NCI-H146 treated with DMSO at 0.1 percent for 48 hours (cell line): ENCODE data around the gene KIAA1958.

Source experiments
- DNase-seq: peaks from one replicate; lab custom pipeline; 2025; ENCODE audit not compliant: unreplicated experiment; lab: John Stamatoyannopoulos, UW

Gene KIAA1958

DNA sequence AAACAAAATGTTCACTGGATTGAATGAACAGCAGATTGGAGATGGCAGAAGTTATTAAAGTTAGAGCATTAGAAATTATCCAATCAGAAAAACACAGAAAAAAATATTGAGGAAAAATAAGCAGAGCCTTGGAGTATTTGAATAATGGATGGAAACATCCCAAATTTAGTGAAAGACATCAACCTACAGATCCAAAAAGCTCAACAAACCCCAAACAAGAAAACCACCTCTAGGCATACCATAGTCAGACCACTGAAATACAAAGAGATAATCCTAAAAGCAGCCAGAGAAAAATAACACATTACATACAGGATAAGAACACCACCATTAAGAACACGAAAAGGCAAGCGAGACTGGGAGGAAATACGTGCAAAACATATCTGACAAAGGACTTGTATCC, 226.1 kb downstream of the KIAA1958 start:
- no peak for DNase-seq

DNA sequence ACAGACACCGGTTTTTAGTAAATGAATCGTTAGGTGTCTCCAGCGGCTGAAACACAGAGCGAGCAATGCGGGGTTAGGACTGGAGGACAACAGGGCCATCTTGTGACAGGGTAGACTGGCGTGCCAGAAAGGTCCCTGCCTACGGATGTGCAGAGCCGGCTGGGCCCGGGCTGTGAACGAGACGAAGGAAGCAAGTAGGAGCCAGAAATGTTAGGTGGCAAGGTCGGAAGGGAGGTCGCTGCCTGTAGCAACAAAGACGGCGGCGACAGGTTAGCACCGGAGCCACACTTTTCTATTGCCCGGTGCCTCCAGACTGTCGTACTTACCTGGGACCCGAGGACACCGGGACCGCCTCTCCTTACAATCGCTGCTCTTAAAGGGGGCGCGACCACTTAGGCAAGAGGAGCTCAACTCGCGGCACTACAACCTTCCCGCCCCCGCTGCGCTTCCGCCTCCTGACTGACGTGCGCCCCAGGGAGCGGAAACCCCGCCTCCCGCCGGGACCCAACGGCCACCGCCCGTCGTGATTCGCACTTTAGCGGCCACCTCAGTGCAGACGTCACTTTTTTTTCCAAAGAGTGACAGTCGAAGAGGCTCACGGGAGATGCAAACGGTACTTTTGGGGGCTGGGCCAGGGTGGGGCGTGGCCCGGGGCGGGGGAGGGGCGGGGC, 231.2 kb downstream of the KIAA1958 start, which contains the start of gene INIP:
Gene INIP, minus strand, starts transcription at position 457 of the 671 bp plus-strand sequence. CDS start 1,632 bp downstream, outside the sequence.
- peak; percentile 86 for DNase-seq
